Gastrocnemius medialis (tissue), 4 donors: ENCODE measurements around the gene HIRIP3.

Source experiments
- POLR2A ChIP-seq, 2 donors: fragments of 450-650 bp; IDR thresholded peaks; one replicate each; pipeline ENCODE4 v1.6.1; 2017; ENCODE audit warnings: antibody characterized with exemption in 2 of 2, mild to moderate bottlenecking in 2 of 2, moderate library complexity in 2 of 2
- TF ChIP-seq, protein P1 (sequence below), 5 experiments: fragments of 450-650 bp in 3 of 5; fragments of 200-600 bp in 2 of 5; sonication (generic) in 2 of 5; IDR thresholded peaks in 4 of 5; conservative IDR thresholded peaks in 1 of 5; 1 replicate in 4 of 5; 2 replicates in 1 of 5; pipeline ENCODE4 v1.5.1; 2016 to 2019; ENCODE audit warnings: antibody characterized with exemption in 5 of 5, mild to moderate bottlenecking in 3 of 5, moderate library complexity in 3 of 5

DNA sequence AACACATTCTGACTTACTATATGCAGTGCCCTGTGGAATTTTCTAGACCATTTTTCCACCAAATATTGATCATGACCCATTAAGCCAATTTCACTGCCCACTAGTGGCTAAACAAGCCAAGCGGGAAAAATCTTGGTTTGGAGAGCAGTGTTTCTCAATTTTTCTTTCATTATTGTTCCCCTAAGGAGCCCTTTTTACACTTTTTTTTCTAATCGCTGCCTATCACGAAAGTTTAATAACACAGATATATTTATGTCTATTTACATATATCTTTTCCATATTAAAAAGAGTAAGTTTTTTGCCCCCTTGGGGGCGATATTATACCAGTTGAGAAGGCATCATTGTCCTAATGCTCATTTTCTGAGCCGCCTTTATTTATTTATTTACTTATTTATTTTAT, 46.4 kb upstream of the HIRIP3 start:
- TF ChIP-seq, protein P1, sequence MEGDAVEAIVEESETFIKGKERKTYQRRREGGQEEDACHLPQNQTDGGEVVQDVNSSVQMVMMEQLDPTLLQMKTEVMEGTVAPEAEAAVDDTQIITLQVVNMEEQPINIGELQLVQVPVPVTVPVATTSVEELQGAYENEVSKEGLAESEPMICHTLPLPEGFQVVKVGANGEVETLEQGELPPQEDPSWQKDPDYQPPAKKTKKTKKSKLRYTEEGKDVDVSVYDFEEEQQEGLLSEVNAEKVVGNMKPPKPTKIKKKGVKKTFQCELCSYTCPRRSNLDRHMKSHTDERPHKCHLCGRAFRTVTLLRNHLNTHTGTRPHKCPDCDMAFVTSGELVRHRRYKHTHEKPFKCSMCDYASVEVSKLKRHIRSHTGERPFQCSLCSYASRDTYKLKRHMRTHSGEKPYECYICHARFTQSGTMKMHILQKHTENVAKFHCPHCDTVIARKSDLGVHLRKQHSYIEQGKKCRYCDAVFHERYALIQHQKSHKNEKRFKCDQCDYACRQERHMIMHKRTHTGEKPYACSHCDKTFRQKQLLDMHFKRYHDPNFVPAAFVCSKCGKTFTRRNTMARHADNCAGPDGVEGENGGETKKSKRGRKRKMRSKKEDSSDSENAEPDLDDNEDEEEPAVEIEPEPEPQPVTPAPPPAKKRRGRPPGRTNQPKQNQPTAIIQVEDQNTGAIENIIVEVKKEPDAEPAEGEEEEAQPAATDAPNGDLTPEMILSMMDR (IDR thresholded peaks at IDR 0.05 in 4 of 5, conservative IDR thresholded peaks at IDR 0.05 in 1 of 5): peak in 3 of 5 experiments; percentile 34 to 65 (median 48)
- no peak for TF ChIP-seq POLR2A (IDR thresholded peaks at IDR 0.05)
